NCI-H1930 (cell line): ENCODE data around the gene SPTLC3.

Experiments
- DNase-seq, 2 experiments: peaks; one replicate each; lab custom pipeline; 2025; lab: John Stamatoyannopoulos, UW

The SPTLC3 gene

DNA sequence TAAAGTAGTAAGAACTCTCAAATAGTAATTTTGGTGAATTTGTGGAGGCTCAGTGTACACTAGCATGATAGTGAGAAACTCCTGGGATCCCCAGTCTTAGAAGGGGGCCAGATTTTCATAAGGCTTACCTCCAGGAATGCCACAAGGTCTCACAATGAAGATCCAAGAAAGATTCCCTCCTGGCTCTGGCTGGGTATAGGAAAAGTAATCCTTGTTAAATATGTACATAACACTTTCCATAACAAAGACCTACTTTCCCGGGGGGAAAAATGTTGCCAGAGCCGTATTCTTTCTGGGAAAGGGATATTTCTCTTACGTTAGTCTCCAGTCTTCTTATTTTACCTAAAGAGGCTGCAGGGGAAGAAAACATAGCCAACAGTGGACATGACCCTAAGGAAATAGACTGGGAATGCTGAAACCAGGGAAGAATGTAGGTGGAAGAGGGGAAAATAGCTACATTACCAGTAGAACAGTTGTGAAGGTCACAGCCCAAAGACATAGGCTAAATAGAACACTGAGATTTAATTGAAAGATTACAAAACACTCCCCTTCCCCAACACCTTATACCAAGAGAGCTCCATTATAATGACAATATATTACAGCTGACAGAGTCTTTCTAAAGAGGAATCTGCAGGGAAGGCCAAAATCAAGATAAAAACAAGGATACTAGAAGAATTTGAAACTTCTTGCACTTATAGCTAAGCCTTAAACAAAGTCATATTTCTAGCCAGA is 177.4 kb downstream of the SPTLC3 start:
- no peak for DNase-seq

DNA sequence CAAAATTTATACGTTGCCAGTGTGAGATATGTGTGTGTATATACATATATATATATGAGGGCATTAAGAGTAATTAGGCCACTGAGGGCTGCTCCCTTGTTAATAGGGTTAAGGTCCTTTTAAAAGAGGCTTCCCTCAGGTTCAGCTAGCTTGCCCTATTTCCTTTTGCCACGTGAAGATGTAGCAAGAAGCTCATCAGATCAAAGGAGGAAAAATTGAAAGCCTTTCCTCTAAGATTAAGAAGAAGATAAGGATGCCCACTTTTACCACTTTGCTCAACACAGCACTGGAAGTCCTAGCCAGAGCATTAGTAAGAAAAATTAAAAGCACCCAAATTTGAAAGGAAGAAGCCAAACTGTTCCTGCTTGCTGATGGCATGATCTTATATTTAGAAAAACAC is 179.1 kb downstream of the SPTLC3 start:
- DNase-seq = no peak

DNA sequence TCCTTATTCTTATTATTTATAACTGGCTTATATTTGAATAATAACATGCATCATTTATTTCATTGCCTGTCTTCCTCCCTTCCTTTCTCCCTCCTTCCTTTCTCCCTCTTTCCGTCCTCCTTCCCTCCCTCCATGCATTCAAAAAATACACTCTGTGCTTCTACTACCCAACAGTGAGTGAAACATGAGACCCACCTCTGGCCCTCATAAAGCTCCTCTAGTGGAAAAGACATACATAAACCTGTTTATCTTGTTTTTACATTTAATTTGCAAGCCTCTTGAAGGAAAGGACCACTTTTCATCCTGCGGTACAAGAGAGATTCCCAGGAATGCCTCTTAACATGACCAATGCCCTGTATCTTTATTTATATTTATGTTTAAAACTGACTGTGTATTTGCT is 190.5 kb downstream of the SPTLC3 start:
- no peak for DNase-seq

DNA sequence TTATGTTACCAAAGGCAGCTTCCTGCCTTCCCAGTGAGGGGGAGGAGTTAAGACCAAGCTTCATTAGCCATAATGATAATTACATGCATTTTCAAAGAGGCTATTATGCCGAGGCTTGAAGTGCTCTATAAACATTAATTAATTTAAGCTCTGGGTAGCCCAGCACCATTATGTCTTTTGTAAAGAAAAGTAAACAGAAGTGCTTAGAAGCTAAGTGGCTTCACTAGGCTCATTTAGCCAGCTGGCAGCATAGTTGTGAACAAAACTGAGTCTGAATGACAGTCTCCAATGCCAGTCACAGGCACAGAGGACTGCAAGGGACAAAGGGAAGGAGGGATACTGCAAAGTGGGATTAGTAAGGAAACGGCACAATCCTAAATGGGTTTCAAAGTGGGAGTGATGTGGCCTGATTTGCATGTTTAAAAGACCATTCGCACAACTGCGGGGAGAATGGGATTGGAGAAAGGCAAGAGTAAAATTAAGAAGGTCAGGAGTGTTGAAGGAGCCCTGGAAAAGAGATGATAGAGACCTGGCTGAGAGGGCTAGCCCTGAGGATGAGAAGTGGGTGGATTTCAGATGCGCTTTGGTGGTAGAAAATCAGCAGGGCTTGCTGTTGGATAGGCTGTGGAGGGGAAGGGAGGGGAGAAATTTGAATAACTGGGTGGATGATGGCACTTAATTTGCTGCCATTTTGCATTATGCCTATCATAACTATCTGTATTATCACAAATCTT is 192.2 kb downstream of the SPTLC3 start:
- DNase-seq = peak; percentile 93 to 98

DNA sequence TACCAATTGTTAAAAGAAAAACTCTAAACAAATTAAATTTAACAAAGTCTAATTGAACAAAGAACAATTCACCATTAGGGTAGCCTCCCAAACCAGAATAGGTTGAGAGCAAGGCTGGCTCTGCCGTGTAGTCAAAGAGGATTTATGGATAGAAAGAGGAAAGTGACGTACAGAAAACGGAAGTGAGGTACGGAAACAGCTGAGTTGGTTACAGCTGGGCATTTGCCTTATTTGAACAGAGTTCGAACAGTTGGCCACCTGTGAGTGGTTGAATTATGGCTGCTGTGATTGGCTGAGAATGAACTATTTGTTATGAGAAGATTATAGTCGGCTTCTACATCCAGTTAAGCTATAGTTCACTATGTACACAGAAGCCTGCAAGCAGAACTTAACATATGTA is 193.8 kb downstream of the SPTLC3 start:
- peak; percentile 39 for DNase-seq

DNA sequence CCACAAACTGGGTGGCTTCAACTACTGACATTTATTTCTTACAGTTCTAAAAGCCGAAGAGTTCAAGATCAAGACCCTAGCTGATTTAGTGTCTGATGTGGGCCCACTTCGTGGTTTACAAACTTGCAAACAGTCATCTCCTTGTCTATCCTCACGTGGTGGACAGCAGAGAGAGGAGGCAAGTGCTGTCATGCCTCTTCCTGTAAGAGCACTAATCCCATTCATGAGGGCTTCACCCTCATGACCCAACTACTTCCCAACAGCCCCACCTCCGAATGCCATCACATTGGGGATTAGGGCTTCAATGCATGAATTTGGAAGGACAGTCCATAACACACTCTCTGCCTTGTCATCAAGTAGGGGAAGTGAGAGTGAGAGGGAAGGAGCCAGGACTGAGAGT is 196.7 kb downstream of the SPTLC3 start:
- no peak for DNase-seq

DNA sequence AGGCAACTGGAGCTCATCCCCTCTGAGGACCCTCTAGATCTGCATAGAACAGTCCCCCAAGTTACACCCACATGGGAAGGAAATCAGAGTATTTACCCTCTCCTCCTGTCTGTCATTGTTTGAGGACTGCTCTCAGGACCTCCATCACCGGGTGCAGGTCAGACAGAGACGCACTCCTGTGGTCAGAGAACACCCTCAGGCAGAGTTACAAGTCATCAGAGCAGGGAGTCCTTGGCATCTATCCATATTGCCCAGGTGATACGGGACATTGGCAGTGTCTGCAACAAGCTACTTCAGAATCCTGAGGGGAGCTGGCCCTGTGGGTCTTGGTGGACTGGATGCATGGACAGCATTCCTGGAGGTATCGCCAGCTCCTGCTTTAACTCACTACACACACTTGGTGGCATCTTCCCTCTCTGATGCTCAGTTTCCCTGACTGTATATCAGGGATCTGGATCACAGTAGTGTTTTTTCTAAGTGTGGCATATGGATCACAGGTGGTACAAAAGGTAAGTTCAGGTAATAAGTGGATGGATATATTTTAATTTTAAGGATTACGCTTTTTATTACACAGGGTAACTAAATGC is 197.2 kb downstream of the SPTLC3 start:
- DNase-seq = no peak

DNA sequence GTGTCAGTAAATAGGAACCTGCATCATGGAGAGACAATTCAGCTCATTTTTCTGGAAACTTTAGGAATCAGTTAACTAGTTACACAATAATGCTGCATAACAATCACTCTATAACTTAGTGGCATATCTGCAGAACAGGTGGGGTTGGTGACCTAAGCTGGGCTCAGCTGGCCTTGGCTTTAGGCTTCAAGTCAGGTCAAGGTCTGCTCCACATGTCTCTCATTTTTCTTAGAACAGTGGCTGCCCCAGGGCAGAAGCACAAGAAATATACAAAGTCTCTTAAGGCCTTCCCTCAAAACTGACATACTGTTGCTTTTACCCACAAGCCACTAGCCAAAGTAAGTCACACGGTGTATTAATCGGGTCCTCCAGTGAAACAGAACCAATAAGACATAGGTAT is 198.2 kb downstream of the SPTLC3 start:
- DNase-seq = no peak

DNA sequence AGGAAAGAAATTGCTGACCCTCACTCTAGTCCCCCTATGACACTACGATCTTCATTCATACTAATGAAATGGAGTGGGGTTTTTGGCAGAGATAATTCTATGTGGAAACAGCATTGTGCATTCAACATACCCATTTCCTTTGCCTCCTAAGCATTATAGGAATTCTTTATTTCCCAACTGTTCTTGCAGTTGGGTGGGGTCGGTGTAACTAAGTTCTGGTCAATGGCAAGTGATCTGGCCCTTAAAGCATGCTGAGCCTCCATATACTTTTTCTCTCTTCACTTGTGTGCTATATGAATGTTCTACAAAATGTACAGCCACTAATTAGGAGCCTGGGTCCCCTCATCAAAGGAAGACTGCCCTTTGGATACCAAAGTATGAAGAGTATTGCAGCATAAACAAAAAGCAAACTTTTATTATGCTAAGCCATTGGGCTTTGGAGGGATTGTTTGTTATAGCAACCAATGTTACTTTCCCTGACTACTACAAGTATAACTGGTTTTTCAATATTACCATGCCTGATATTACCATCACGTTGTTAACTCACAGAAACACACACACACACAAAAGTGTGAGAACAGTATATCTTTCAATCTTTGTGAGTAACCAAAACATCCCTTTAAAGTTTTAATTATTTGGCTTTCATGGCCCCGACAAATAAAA is 203.3 kb downstream of the SPTLC3 start:
- DNase-seq = no peak

DNA sequence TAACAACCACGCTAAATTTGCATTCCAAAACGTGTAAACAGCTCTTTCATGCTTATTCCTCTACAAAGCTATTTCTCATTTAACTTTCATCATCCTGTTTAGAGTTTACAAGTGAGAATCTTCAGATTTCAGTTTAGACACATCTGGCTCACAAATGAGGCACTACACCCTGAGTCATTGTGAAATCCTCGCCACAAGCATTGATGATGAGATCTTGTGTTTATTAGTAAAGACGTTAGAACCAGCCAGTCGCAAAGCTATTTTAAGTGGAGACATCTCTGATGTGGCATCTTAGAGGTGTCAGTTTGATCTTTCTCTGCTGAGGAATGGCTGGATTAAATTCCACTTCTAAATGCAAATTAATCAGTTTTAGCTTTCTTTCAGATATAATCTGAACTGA is 204.0 kb downstream of the SPTLC3 start:
- DNase-seq = no peak

DNA sequence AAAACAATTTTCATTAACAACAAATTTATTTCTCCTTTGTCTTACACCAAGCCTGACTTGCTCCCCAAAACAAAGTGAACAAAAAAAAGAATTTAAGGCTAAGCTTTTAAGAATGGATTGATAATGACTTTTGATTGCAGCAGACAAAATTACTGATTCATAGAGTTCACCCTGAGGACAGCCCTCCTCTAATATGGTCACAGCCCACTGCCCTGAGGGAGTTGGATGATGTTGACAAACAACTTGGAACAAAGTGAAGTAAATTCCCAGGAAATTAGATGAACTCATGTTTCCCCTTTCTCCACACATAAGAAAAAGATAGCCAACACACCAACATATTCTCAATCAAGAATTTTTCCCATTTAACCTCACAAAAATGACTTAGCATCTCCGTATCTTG is 204.6 kb downstream of the SPTLC3 start:
- DNase-seq = no peak

DNA sequence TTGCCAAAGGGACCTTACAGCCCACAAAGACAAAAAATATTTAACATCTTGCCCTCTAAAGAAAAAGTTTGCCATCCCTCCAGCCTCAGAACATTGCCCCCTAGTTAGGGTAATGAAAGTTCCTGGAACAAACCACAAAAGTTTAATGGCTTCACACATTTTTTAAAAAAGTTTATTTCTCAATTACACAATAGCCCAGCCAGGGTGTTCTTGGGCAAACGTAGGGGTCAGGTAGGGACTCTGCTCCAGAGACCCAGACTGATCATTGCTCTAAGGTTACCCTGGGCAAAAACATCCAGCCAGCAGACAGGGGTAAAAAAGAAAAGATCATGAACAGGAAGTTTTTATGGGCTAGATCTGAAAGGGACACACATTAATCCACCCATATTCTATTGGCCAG is 207.8 kb downstream of the SPTLC3 start:
- DNase-seq = no peak
